Natural killer cell treated with Interleukin-12 subunit alpha and Interleukin-12 subunit beta and Interleukin-15 and Interleukin-18, amount 100 ng/mL, for 72 hours (primary cell): ENCODE results near the gene KIF6. TPM values are rescaled to one million over a fixed set of nuclear protein-coding genes. Genes with fewer than 3 reads are reported as not detected.

Experiments used
- ATAC-seq, 2 donors: fragments of 150-1000 bp; cut with Tn5 transposase in 1 of 2; sonication (Bioruptor Pico), chemical (Tn5 transposase) in 1 of 2; 2 replicates each; pipeline ENCODE4 v1.10.0; 2021
- DNase-seq: peaks from one replicate; pipeline ENCODE4 v3.0.0; 2022; ENCODE audit warnings: low spot score
- H3K27ac Mint-ChIP-seq, 2 donors: 1 replicate in 1 of 2; 2 replicates in 1 of 2; pipeline ENCODE4 v1.8.0; 2022; ENCODE audit warnings: mixed read lengths in 2 of 2, mild to moderate bottlenecking in 1 of 2, moderate library complexity in 1 of 2
- H3K27me3 Mint-ChIP-seq, 2 donors: 1 replicate in 1 of 2; 2 replicates in 1 of 2; pipeline ENCODE4 v1.8.0; 2022; ENCODE audit warnings: mixed read lengths in 2 of 2
- H3K36me3 Mint-ChIP-seq: one replicate; pipeline ENCODE4 v1.8.0; 2022; ENCODE audit warnings: mixed read lengths
- H3K4me1 Mint-ChIP-seq, 2 donors: 1 replicate in 1 of 2; 2 replicates in 1 of 2; pipeline ENCODE4 v1.8.0; 2022; ENCODE audit warnings: low read depth in 2 of 2, mixed read lengths in 2 of 2, mild to moderate bottlenecking in 1 of 2
- H3K4me3 Mint-ChIP-seq: one replicate; pipeline ENCODE4 v1.8.0; 2022; ENCODE audit warnings: mixed read lengths
- H3K9me3 Mint-ChIP-seq: 2 replicates; pipeline ENCODE4 v1.8.0; 2022; ENCODE audit warnings: mixed read lengths
- total RNA-seq, 2 donors: library from RNA; stranded (reverse); gene quantifications; one replicate each; pipeline ENCODE4 v1.2.3, GENCODE V29; 2022

The KIF6 gene
- total RNA-seq, 2 donors from 2014 or later: not detected

DNA sequence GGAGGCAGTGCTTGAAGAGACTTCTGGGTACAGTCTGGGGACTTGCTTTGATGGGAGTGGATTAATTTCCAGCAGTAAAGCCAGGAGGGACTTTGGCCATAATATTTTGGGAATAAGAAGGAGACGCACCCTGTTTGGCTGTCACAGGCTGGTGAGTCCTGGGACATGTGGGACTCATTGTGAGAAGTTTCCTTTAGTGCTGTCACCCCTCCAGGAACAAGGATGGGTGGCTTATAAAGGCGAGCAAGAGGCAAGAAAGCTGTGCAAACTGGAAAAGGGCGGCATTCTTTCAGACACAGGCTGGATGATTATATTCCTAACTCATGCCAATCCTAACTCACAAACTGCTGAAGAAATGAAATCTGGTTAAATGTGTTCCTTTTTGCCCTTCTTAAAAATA is 325.2 kb downstream of the KIF6 start:
- H3K27ac Mint-ChIP-seq: no peak overlapping the region
- H3K4me3 Mint-ChIP-seq: no peak overlapping the region
- peaks cover 7 to 8% of the 10 kb centered on the region in 2 donors for H3K27me3 Mint-ChIP-seq
- DNase-seq: no peak
- no peaks in the 10 kb centered on the region for H3K9me3 Mint-ChIP-seq
- ATAC-seq: no peak
- no peaks in the 10 kb centered on the region for H3K4me1 Mint-ChIP-seq
- no peaks in the 10 kb centered on the region for H3K36me3 Mint-ChIP-seq

DNA sequence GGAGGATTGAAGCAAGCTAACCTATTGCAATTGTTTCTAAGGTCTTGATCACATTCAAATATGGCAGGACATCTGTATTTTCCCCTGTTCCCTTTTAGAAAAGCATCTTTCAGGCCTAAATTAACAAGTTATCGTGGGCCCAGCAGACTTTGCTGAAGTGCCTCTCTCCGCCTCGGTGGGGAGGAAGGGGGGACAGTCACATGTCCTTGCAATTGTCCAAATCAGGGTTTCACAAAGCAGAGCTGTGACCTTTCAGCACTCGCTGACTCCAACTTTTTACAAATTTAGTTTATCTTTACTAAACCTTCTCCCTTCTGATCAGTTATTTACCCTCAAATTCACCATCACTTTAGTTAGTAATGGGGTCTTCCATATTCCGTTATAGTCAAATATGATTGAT is 328.4 kb downstream of the KIF6 start:
- Mint-ChIP-seq H3K9me3 (no peaks in the 10 kb centered on the region), H3K27ac (no peak overlapping the region), H3K4me1 (no peaks in the 10 kb centered on the region), H3K36me3 (no peaks in the 10 kb centered on the region), H3K4me3 (no peak overlapping the region), H3K27me3 (peaks cover 20 to 30% of the 10 kb centered on the region in 2 donors)
- DNase-seq (no peak), ATAC-seq (no peak)

DNA sequence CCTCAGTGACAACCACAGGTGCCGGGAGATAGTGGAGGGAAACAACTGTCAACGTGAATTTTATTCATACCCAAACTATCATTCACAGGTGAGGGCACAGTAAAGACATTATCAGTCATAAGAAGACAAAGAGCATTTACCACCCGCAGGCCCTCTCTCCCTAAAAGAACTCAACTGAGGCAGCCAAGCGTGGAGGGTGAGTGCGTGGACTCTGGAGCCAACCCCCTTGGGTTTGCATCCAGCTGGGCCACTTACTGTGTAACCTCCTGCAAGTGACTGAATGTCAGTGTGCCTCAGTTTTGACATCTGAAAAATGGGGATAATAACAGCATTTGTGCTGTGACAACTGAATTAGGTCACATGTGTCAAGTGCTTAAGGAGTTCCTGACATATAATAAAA is 332.1 kb downstream of the KIF6 start:
- DNase-seq: no peak
- ATAC-seq: no peak
- Mint-ChIP-seq H3K4me3 (no peak overlapping the region), H3K9me3 (no peaks in the 10 kb centered on the region), H3K27me3 (peaks cover 30 to 44% of the 10 kb centered on the region in 2 donors), H3K27ac (no peak overlapping the region), H3K36me3 (no peaks in the 10 kb centered on the region), H3K4me1 (no peaks in the 10 kb centered on the region)

DNA sequence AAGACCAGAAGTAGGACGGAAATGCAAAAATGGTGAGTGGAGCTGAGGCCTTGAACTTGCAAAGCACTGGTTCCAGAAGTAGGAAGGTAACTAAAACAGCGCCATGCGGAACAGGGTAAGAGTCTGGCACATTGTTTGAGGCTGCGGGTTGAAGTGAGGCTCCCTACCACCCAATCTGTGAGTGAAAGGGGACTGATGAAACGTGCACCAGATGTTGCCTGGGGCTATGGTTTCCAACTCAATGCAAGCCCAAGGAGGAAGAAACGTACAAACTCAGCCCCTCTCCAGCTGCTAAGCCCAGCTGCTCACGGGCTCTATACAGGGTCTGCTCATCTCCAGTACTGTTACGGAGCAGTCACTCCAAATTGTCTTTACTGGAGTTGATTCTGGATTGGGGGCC is 334.0 kb downstream of the KIF6 start:
- ATAC-seq: no peak
- no peak overlapping the region for H3K4me3 Mint-ChIP-seq
- H3K27me3 Mint-ChIP-seq: peaks cover 33 to 49% of the 10 kb centered on the region in 2 donors
- no peaks in the 10 kb centered on the region for H3K36me3 Mint-ChIP-seq
- H3K27ac Mint-ChIP-seq: no peak overlapping the region
- DNase-seq: no peak
- no peaks in the 10 kb centered on the region for H3K9me3 Mint-ChIP-seq
- no peaks in the 10 kb centered on the region for H3K4me1 Mint-ChIP-seq

DNA sequence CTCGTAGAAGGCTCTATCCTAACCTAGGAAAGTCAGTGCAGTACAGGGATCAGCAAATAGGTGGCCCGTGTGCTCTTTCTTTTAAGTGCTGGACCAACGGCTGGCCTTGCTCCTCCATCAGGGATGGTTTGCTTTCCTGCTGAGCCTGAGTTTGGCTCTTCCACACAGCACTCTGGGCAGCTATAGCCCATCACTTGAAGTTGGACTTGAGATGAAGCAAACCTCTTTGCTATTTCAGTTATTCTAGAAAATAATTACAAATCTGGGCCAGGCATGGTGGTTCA is 335.8 kb downstream of the KIF6 start:
- Mint-ChIP-seq H3K27me3 (peaks cover 36 to 54% of the 10 kb centered on the region in 2 donors), H3K9me3 (no peaks in the 10 kb centered on the region), H3K36me3 (no peaks in the 10 kb centered on the region), H3K4me1 (no peaks in the 10 kb centered on the region), H3K4me3 (no peak overlapping the region), H3K27ac (no peak overlapping the region)
- ATAC-seq (no peak), DNase-seq (no peak)

DNA sequence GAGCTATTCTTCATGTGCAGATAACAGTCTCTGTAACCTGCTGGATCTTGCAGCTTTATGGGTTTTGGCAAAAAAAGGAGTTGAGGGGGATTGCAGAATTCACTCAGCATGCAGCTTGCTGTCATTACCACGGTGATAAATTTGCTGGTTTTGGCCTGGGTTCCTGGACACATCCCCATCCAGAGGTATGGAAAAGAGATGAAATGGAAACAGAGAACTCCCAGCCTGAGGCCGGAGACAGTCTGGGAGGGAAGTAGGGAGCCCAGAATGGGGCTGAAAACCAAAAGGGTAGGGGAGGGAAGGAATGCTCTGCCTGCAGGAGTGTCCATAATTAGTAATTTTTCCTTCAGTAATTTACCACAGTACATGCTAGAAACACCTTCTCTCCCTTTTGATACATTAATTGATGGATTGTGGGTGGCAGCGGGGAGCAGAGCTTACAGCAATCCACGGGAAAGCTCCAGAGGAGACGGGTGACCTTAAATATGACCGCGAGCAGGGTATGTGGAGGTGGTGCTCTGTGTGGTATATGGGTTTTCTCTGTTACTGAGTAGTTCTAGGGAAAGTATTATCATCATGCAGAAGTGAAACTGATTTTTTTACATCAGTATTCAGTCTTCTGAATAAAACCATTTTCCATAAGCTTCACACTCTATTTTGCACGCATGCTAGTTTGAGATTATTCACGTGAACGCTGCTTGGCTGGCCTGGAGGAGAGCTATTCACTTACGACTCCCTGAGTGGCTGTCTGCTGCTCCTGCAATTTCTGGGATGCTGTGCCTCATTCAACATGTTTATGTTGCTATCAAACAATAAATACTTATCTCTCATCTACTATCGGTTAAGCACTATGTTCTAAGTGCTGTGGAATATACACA is 336.4 kb downstream of the KIF6 start:
- Mint-ChIP-seq H3K4me3 (no peak overlapping the region), H3K4me1 (no peaks in the 10 kb centered on the region), H3K36me3 (no peaks in the 10 kb centered on the region), H3K27ac (no peak overlapping the region), H3K9me3 (no peaks in the 10 kb centered on the region), H3K27me3 (peaks cover 31 to 49% of the 10 kb centered on the region in 2 donors)
- no peak for ATAC-seq
- DNase-seq: no peak

- ATAC-seq (no peak), DNase-seq (no peak)
- H3K4me1 Mint-ChIP-seq: no peaks in the 10 kb centered on the region
- H3K9me3 Mint-ChIP-seq: no peaks in the 10 kb centered on the region
- no peak overlapping the region for H3K27ac Mint-ChIP-seq
- no peaks in the 10 kb centered on the region for H3K36me3 Mint-ChIP-seq
- H3K27me3 Mint-ChIP-seq: peaks cover 25 to 40% of the 10 kb centered on the region in 2 donors
- no peak overlapping the region for H3K4me3 Mint-ChIP-seq
Observed at GRCh38 chr6:39387785-39388184, 337.4 kb downstream of the KIF6 start.

DNA sequence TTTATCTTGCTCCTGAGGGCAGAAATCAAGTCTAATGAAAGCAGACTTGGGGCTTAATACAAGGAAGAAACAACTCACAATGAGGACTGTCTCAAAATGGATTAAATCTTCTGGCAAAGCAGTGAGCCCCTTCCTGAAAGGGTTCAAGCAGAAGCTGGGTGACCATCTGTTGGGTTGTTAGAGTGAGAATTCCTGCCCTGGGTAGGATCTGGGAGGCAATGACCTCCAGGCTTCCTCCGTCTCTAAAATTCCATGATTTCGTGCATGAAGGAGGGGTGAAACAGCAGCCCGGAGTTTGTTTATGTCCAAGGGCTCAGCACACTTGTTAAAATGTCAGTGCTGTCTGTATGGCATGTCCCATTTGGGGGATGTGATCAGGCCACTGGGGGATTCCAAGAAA is 338.7 kb downstream of the KIF6 start:
- H3K4me1 Mint-ChIP-seq: no peaks in the 10 kb centered on the region
- H3K4me3 Mint-ChIP-seq: no peak overlapping the region
- H3K27ac Mint-ChIP-seq: no peak overlapping the region
- H3K27me3 Mint-ChIP-seq: peaks cover 23 to 32% of the 10 kb centered on the region in 2 donors
- DNase-seq (no peak), ATAC-seq (no peak)
- H3K36me3 Mint-ChIP-seq: no peaks in the 10 kb centered on the region
- no peaks in the 10 kb centered on the region for H3K9me3 Mint-ChIP-seq

- H3K27me3 Mint-ChIP-seq: peaks cover 11 to 24% of the 10 kb centered on the region in 2 donors
- no peaks in the 10 kb centered on the region for H3K4me1 Mint-ChIP-seq
- no peak overlapping the region for H3K4me3 Mint-ChIP-seq
- no peak for ATAC-seq
- no peak overlapping the region for H3K27ac Mint-ChIP-seq
- no peaks in the 10 kb centered on the region for H3K36me3 Mint-ChIP-seq
- H3K9me3 Mint-ChIP-seq: no peaks in the 10 kb centered on the region
- no peak for DNase-seq
Observed at GRCh38 chr6:39381550-39382140, 343.6 kb downstream of the KIF6 start.

DNA sequence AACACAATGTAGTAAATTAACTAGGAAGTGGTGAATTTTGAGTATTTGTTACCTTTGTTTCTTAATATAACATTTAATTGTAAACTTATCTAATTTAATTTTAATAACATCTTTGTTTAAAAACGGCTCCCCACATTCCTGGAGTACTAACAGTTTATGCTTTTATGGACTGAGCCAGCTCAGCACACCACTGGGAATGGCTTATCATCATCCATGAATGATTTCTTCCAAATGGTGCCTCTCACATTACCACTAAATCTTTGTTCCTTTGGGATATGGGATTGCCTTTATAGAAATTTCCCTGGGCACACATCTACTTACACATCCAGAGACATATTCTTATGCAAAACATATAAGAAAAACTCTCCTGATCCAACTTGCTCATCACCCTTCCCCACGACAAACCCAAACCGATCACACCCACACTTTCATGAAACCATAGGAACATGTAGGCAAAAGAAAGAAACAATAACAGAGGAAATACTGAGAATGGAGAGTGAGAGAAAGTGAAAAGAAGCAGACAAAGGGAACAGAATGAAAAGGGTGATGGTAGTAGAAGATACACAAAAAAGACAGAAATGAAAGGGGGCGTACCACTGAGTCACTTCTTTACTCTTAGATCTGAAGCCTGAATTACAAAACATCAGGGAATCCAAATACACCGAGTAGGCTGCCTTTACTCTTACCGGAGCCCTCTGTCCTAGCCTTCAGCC is 344.2 kb downstream of the KIF6 start:
- no peaks in the 10 kb centered on the region for H3K4me1 Mint-ChIP-seq
- H3K4me3 Mint-ChIP-seq: no peak overlapping the region
- H3K9me3 Mint-ChIP-seq: no peaks in the 10 kb centered on the region
- DNase-seq (no peak), ATAC-seq (no peak)
- no peaks in the 10 kb centered on the region for H3K36me3 Mint-ChIP-seq
- no peak overlapping the region for H3K27ac Mint-ChIP-seq
- H3K27me3 Mint-ChIP-seq: peaks cover 11 to 18% of the 10 kb centered on the region in 2 donors

DNA sequence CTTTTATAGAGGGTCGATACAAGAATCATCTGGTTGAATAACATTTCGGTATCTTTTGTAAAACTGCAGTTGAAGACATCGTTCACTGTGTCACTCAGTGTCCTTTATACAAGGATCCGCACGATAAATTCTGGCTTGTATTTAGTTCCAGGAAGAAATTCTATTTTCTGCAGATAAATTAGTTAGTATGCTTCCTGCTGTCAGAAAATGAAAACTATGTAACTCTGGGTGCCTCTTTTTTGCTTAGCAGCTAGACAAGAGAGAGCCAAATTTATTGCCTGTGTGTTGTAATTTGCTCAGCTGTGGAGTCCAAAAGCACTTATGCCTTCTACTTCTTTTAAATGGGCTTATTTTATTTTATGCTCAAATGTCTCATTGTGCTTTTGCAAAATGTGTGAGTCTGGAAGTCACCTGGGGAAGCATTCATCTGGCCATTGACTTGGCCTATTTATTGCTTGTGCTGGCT is 346.2 kb downstream of the KIF6 start:
- DNase-seq (no peak), ATAC-seq (no peak)
- H3K9me3 Mint-ChIP-seq: no peaks in the 10 kb centered on the region
- H3K4me1 Mint-ChIP-seq: no peaks in the 10 kb centered on the region
- H3K4me3 Mint-ChIP-seq: no peak overlapping the region
- peaks cover 15 to 33% of the 10 kb centered on the region in 2 donors for H3K27me3 Mint-ChIP-seq
- no peak overlapping the region for H3K27ac Mint-ChIP-seq
- no peaks in the 10 kb centered on the region for H3K36me3 Mint-ChIP-seq

DNA sequence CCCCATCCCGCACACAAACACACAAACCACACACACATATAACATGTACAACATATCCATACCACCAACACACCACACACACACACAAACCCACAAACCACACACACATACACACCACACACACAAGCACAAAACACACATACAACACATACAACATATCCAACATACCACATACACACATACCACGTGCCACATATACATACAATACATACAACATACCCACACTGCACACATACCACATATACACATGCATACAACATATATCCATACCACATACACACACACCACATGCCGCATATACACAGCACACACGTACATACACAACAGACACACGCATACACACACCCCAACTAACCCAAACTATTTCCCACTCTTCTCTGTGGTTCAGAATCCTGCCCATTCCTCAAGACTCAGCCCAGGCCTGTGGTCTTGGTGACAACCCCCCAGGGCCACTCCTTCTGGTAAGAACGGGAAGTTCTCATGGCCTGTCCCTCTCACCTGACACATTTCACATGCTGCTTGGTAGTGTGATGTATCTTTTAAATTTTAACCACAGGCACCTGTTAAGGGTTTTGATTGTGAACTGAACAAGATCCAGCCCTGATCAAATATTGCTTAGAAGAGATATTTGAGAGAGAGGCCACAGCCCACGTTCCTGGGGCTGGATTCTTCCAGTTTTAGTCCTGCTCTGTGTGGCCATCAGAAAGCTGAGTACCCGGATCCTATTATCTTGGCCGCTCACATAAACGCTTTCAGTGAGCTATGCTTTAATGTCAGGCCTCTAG is 346.8 kb downstream of the KIF6 start:
- H3K36me3 Mint-ChIP-seq: no peaks in the 10 kb centered on the region
- DNase-seq (no peak), ATAC-seq (peak in 1 of 2 donors; percentile 40)
- H3K9me3 Mint-ChIP-seq: no peaks in the 10 kb centered on the region
- H3K27ac Mint-ChIP-seq: no peak overlapping the region
- H3K27me3 Mint-ChIP-seq: peaks cover 15 to 39% of the 10 kb centered on the region in 2 donors
- no peak overlapping the region for H3K4me3 Mint-ChIP-seq
- H3K4me1 Mint-ChIP-seq: no peaks in the 10 kb centered on the region

GRCh38 chr6:39377539-39377950 is 347.7 kb downstream of the KIF6 start:
- Mint-ChIP-seq H3K36me3 (no peaks in the 10 kb centered on the region), H3K4me3 (no peak overlapping the region), H3K27me3 (peaks cover 17 to 44% of the 10 kb centered on the region in 2 donors), H3K27ac (no peak overlapping the region), H3K9me3 (no peaks in the 10 kb centered on the region), H3K4me1 (no peaks in the 10 kb centered on the region)
- DNase-seq (no peak), ATAC-seq (no peak)
